ENCODE data around the gene FAM107B.

DNA sequence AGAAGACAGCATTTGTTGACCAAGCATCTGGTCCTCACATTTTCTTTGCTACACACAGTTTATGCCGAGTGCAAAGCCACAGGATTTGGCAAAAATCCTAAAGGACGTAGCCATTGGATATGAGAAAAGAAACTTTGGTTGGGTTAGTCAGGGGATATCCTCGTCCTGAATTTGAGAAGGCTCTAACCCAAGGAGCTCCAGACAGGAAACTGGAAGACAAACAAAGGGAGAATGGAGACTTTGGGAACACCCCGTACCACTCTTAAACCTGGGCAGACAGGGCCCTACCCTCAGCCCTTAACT is 297.3 kb downstream of the FAM107B start:
- TF ChIP-seq, protein P1, sequence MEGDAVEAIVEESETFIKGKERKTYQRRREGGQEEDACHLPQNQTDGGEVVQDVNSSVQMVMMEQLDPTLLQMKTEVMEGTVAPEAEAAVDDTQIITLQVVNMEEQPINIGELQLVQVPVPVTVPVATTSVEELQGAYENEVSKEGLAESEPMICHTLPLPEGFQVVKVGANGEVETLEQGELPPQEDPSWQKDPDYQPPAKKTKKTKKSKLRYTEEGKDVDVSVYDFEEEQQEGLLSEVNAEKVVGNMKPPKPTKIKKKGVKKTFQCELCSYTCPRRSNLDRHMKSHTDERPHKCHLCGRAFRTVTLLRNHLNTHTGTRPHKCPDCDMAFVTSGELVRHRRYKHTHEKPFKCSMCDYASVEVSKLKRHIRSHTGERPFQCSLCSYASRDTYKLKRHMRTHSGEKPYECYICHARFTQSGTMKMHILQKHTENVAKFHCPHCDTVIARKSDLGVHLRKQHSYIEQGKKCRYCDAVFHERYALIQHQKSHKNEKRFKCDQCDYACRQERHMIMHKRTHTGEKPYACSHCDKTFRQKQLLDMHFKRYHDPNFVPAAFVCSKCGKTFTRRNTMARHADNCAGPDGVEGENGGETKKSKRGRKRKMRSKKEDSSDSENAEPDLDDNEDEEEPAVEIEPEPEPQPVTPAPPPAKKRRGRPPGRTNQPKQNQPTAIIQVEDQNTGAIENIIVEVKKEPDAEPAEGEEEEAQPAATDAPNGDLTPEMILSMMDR (IDR thresholded peaks at IDR 0.05), result no peak
- TF ChIP-seq POLR2A (IDR thresholded peaks at IDR 0.05), result no peak

Data from uterus (tissue), 2 donors.